ENCODE measurements around the gene PCDHB13. TPM values are rescaled to one million over a fixed set of nuclear protein-coding genes. Genes with fewer than 3 reads are reported as not detected.
"Not testable (repeated sequence)": the region's sequence is repeated elsewhere in the genome, so short reads cannot be mapped to it uniquely, and the experiment has no call there.

The PCDHB13 gene
- total RNA-seq, 6 experiments from 2014 or later, result 0.25 to 1.00 (median 0.49) TPM

- Histone ChIP-seq H3K36me3 (no peaks in the 10 kb centered on the region), H3K27ac (no peak overlapping the region), H3K27me3 (no peaks in the 10 kb centered on the region), H3K4me1 (no peaks in the 10 kb centered on the region), H3K9me3 (peaks cover 0 to 23% (median 4%) of the 10 kb centered on the region in 4 donors), H3K4me3 (no peak overlapping the region)
- WGBS (ENCODE audit: insufficient coverage, low coverage, low lambda C conversion rate, missing lambda C conversion rate), result 5% methylated on average over 15 of the region's 15 CpGs
- no peak for ATAC-seq
- no peak for DNase-seq
- intact Hi-C loops (cut with DNase I), result no loop called here
- TF ChIP-seq POLR2A (IDR thresholded peaks at IDR 0.05) (no peak), CTCF (IDR thresholded peaks at IDR 0.05) (peak in 3 of 4 donors; percentile 7 to 12 (median 8))
Observed at GRCh38 chr5:141234109-141234667, 20.5 kb downstream of the PCDHB13 start.

DNA sequence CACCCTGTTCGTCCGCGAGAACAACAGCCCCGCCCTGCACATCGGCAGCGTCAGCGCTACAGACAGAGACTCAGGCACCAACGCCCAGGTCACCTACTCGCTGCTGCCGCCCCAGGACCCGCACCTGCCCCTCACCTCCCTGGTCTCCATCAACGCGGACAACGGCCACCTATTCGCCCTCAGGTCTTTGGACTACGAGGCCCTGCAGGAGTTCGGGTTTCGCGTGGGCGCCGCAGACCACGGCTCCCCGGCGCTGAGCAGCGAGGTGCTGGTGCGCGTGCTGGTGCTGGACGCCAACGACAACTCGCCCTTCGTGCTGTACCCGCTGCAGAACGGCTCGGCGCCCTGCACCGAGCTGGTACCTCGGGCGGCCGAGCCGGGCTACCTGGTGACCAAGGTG is 22.2 kb downstream of the PCDHB13 start:
- H3K36me3 ChIP-seq; H3K4me1 ChIP-seq; DNase-seq; intact Hi-C loops (cut with DNase I); H3K27ac ChIP-seq; H3K4me3 ChIP-seq; ATAC-seq; H3K27me3 ChIP-seq: not testable (repeated sequence)
- H3K9me3 ChIP-seq, result peaks cover 0 to 17% (median 4%) of the 10 kb centered on the region in 4 donors
- 14% methylated on average over 19 of the region's 40 CpGs for WGBS (ENCODE audit: insufficient coverage, low coverage, low lambda C conversion rate, missing lambda C conversion rate)

DNA sequence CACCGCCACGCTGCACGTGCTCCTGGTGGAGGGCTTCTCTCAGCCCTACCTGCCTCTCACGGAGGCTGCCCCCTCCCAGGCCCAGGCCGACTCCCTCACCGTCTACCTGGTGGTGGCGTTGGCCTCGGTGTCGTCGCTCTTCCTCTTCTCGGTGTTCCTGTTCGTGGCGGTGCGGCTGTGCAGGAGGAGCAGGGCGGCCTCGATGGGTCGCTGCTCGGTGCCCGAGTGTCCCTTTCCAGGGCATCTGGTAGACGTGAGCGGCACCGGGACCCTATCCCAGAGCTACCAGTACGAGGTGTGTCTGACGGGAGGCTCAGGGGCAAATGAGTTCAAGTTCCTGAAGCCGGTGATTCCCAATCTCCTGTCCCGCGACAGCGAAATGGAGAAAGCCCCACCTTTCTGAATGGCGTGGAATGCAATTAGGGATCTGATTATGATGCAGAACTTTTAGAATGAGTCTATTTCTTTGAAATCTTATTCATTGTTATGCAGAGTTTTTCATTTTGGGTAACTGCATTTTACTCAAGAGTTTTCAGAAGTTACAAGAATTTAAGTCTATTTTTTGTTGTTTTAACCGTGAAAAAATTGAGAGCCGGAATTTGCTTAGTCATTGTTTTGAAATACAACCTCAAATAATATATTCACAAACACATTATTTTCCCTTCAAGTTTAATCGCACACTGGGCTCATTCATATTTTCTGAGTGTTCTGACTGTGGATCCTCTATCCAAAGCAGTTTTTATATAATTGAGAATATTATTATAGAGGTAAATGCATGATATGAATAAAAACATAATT is 23.0 kb downstream of the PCDHB13 start:
- H3K27ac ChIP-seq, result no peak overlapping the region
- no peaks in the 10 kb centered on the region for H3K27me3 ChIP-seq
- no peaks in the 10 kb centered on the region for H3K36me3 ChIP-seq
- TF ChIP-seq CTCF (IDR thresholded peaks at IDR 0.05), result no peak
- no peak for TF ChIP-seq POLR2A (IDR thresholded peaks at IDR 0.05)
- intact Hi-C loops (cut with DNase I), result no loop called here
- no peak for DNase-seq
- no peaks in the 10 kb centered on the region for H3K4me1 ChIP-seq
- ATAC-seq, result no peak
- peaks cover 0 to 13% (median 7%) of the 10 kb centered on the region in 4 donors for H3K9me3 ChIP-seq
- no peak overlapping the region for H3K4me3 ChIP-seq
- 31% methylated on average over 13 of the region's 32 CpGs for WGBS (ENCODE audit: insufficient coverage, low coverage, low lambda C conversion rate, missing lambda C conversion rate)

DNA sequence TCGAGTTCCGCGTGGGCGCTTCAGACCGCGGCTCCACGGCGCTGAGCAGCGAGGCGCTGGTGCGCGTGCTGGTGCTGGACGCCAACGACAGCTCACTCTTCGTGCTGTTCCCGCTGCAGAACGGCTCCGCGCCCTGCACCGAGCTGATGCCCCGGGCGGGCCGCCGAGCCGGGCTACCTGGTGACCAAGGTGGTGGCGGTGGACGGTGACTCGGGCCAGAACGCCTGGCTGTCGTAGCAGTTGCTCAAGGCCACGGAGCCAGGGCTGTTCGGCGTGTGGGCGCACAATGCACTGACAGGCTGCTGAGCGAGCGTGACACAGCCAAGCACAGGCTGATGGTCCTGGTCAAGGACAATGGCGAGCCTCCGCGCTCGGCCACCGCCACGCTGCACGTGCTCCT is 27.8 kb downstream of the PCDHB13 start:
- peaks cover 0 to 7% (median 7%) of the 10 kb centered on the region in 4 donors for H3K9me3 ChIP-seq
- DNase-seq (no peak), ATAC-seq (no peak)
- intact Hi-C loops (cut with DNase I), result loop anchor here in 1 of 2 donors (10.0 kb wide), 1 partner anchor 173 kb away; the partner anchor contains the start of genes PCDHGA10 and PCDHGB7
- H3K4me1 ChIP-seq, result no peaks in the 10 kb centered on the region
- H3K27me3 ChIP-seq, result no peaks in the 10 kb centered on the region
- no peak overlapping the region for H3K27ac ChIP-seq
- no CpG with 5 or more reads among the region's 43 CpGs for WGBS (ENCODE audit: insufficient coverage, low coverage, low lambda C conversion rate, missing lambda C conversion rate)
- H3K36me3 ChIP-seq, result no peaks in the 10 kb centered on the region
- TF ChIP-seq POLR2A (IDR thresholded peaks at IDR 0.05), result no peak
- TF ChIP-seq CTCF (IDR thresholded peaks at IDR 0.05), result no peak
- no peak overlapping the region for H3K4me3 ChIP-seq

GRCh38 chr5:141245250-141245717 is 31.6 kb downstream of the PCDHB13 start, which contains the start of gene PCDHB15:
TSS of gene PCDHB15 (plus strand) at chr5:141245395. CDS start at chr5:141245579, 184 bp downstream.
- intact Hi-C loops (cut with DNase I), result loop anchor here in 1 of 2 donors (10.0 kb wide), 1 partner anchor 170 kb away; the partner anchor contains the start of genes PCDHGA10 and PCDHGB7
- 7% methylated on average over 14 of the region's 16 CpGs for WGBS (ENCODE audit: insufficient coverage, low coverage, low lambda C conversion rate, missing lambda C conversion rate)
- no peak for DNase-seq
- Histone ChIP-seq H3K9me3 (peaks cover 0 to 22% (median 5%) of the 10 kb centered on the region in 4 donors), H3K36me3 (no peaks in the 10 kb centered on the region), H3K27ac (no peak within 1 kb of the TSS), H3K4me1 (no peaks in the 10 kb centered on the region), H3K27me3 (no peaks in the 10 kb centered on the region), H3K4me3 (no peak within 1 kb of the TSS)
- no peak for TF ChIP-seq CTCF (IDR thresholded peaks at IDR 0.05)
- TF ChIP-seq POLR2A (IDR thresholded peaks at IDR 0.05), result no peak
- ATAC-seq, result no peak

DNA sequence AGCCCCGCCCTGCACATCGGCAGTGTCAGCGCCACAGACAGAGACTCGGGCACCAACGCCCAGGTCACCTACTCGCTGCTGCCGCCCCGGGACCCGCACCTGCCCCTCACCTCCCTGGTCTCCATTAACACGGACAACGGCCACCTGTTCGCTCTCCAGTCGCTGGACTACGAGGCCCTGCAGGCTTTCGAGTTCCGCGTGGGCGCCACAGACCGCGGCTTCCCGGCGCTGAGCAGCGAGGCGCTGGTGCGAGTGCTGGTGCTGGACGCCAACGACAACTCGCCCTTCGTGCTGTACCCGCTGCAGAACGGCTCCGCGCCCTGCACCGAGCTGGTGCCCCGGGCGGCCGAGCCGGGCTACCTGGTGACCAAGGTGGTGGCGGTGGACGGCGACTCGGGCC is 33.3 kb downstream of the PCDHB13 start:
- intact Hi-C loops (cut with DNase I), result loop anchor here in 1 of 2 donors (10.0 kb wide), 1 partner anchor 168 kb away; the partner anchor contains the start of genes PCDHGA10 and PCDHGB7
- DNase-seq, H3K27me3 ChIP-seq, H3K4me1 ChIP-seq, H3K27ac ChIP-seq, H3K36me3 ChIP-seq, H3K4me3 ChIP-seq, ATAC-seq: not testable (repeated sequence)
- WGBS (ENCODE audit: insufficient coverage, low coverage, low lambda C conversion rate, missing lambda C conversion rate), result 35% methylated on average over 4 of the region's 42 CpGs
- H3K9me3 ChIP-seq, result peaks cover 0 to 23% (median 3%) of the 10 kb centered on the region in 4 donors

- not testable (repeated sequence) for H3K27me3 ChIP-seq, DNase-seq, H3K4me1 ChIP-seq, ATAC-seq, H3K4me3 ChIP-seq, H3K27ac ChIP-seq, H3K36me3 ChIP-seq
- H3K9me3 ChIP-seq, result peaks cover 0 to 26% (median 3%) of the 10 kb centered on the region in 4 donors
- intact Hi-C loops (cut with DNase I), result loop anchor here in 1 of 2 donors (10.0 kb wide), 1 partner anchor 167 kb away; the partner anchor contains the start of genes PCDHGA10 and PCDHGB7
- WGBS (ENCODE audit: insufficient coverage, low coverage, low lambda C conversion rate, missing lambda C conversion rate), result 61% methylated on average over 4 of the region's 34 CpGs
Observed at GRCh38 chr5:141247434-141247833, 33.7 kb downstream of the PCDHB13 start.
